Erythroblast (primary cell): ENCODE data around the gene CPA5.

ENCODE experiments used
- GATA1 ChIP-seq: IDR thresholded peaks from 2 replicates; pipeline ENCODE4 v1.6.1; 2011; ENCODE audit warnings: low read depth, mild to moderate bottlenecking, control low read depth, low read length, moderate library complexity
- POLR2A ChIP-seq: IDR thresholded peaks from 2 replicates; pipeline ENCODE4 v1.6.1; 2011; ENCODE audit warnings: mild to moderate bottlenecking, low read length

GRCh38 chr7:130401578-130401977 is 57.0 kb downstream of the CPA5 start:
- TF ChIP-seq POLR2A = no peak
- no peak for TF ChIP-seq GATA1
